Motor neuron (in vitro differentiated cells): ENCODE measurements around the gene C19orf44. TPM values are rescaled to one million over a fixed set of nuclear protein-coding genes. Genes with fewer than 3 reads are reported as not detected.
A peak's percentile ranks its signal among the peaks of the same experiment; 100 is the strongest.
"Not testable (repeated sequence)": the region's sequence is repeated elsewhere in the genome, so short reads cannot be mapped to it uniquely, and the experiment has no call there.

Experiments
- ATAC-seq, 8 experiments: fragments of 200-7000 bp; cut with Tn5 transposase; replicated peaks in 6 of 8; 2 replicates each; pipeline ENCODE4 v1.8.0; 2021; ENCODE audit warnings: mild to moderate bottlenecking in 8 of 8, moderate library complexity in 8 of 8
- H3K27ac ChIP-seq, 2 donors: fragments of 250-450 bp; sonication (Bioruptor Pico); 2 replicates each; pipeline ENCODE4 v1.9.0; 2021; ENCODE audit warnings: antibody characterized with exemption in 2 of 2, mild to moderate bottlenecking in 2 of 2, moderate library complexity in 1 of 2
- H3K4me1 ChIP-seq, 2 donors: fragments of 250-450 bp; sonication (Bioruptor Pico); replicated peaks in 1 of 2; 2 replicates each; pipeline ENCODE4 v1.6.1; 2021; ENCODE audit warnings: antibody characterized with exemption in 2 of 2, mild to moderate bottlenecking in 2 of 2, moderate library complexity in 1 of 2
- H3K4me3 ChIP-seq, 5 donors: fragments of 250-450 bp; sonication (Bioruptor Pico); 2 replicates each; pipeline ENCODE4 v1.9.0; 2021; ENCODE audit warnings: antibody characterized with exemption in 5 of 5, mild to moderate bottlenecking in 5 of 5, moderate library complexity in 4 of 5
- WGBS, 10 experiments: fragments of 450-650 bp; shearing (Covaris generic); methylation state at CpG; one replicate each; pipeline ENCODE4 v1.0.0; 2022; 5-methylcytosine and 5-hydroxymethylcytosine counted together
- in situ Hi-C, 9 experiments: fragments of 400-800 bp; cut with MboI; loops; one replicate each; pipeline ENCODE4 v1.15.0; 2021; ENCODE audit warnings: low sequenced_read_pairs in 9 of 9, low pct_unique_long_range_greater_than_20kb in 2 of 9; ENCODE audit not compliant: unreplicated experiment in 9 of 9
- total RNA-seq, 8 experiments: library from RNA; unstranded; fragments of 300-600 nt; gene quantifications; 2 replicates each; pipeline versions ENCODE4 v1.2.3 to v1.2.4, GENCODE V29; 2022

Gene C19orf44
- total RNA-seq, 8 experiments from 2014 or later = 2.7 to 17.2 (median 5.0) TPM

DNA sequence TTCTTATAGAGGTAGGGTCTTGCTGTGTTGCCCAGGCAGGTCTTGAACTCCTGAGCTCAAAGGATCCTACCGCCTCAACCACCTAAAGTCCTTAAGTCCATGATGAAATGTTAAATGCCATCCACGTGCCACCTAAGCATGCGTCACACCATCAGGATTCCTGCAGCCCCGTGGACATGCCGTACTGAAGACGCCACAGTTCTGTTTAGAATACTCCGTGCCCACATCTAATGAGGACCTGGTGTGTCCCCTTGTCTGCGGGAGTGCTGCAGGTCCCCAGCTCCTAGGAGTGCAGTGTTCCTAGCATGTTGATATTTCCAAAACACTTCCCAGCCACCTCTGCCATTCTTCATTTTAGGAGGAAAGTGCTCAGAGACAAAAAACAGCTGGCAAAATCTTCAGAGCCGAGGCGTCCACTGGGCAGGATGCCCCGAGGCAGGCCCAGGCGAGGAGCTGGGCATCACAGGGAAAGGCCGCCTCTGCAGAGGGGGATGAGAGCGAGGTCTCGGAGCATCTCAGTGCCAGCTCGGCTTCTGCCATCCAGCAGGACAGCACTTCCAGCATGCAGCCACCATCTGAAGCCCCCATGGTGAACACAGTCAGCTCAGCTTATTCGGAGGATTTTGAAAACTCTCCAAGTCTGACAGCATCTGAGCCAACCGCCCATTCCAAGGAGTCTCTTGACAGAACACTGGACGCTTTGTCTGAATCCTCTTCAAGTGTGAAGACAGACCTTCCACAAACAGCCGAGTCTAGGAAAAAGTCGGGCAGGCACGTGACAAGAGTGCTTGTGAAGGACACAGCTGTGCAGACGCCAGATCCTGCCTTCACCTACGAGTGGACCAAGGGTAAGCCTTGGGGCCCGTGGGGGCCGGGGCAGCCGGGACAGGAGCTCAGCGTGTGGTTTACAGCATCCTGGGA is 13.2 kb downstream of the C19orf44 start:
- Histone ChIP-seq H3K27ac (no peak overlapping the region), H3K4me3 (no peak overlapping the region), H3K4me1 (no peaks in the 10 kb centered on the region)
- no peak for ATAC-seq
- in situ Hi-C loops = no loop called here
- WGBS, 10 experiments = 85 to 97% (median 94%) methylated on average over 3 to 9 of the region's 28 CpGs; no CpG with 5 or more reads in 6 of the 10 experiments

GRCh38 chr19:16512611-16513010 is 16.4 kb downstream of the C19orf44 start:
- in situ Hi-C loops, H3K27ac ChIP-seq, ATAC-seq, H3K4me3 ChIP-seq, H3K4me1 ChIP-seq: not testable (repeated sequence)
- WGBS, 10 experiments = 83 to 100% (median 93%) methylated on average over 3 to 8 of the region's 10 CpGs; no CpG with 5 or more reads in 2 of the 10 experiments

GRCh38 chr19:16514383-16515019 is 18.3 kb downstream of the C19orf44 start:
- WGBS, 10 experiments = 70 to 100% (median 92%) methylated on average over 2 to 6 of the region's 24 CpGs; no CpG with 5 or more reads in 6 of the 10 experiments
- ATAC-seq = peak in 2 of 8 experiments; percentile 6 to 36
- Histone ChIP-seq H3K27ac (no peak overlapping the region), H3K4me3 (no peak overlapping the region), H3K4me1 (no peaks in the 10 kb centered on the region)
- in situ Hi-C loops = no loop called here

DNA sequence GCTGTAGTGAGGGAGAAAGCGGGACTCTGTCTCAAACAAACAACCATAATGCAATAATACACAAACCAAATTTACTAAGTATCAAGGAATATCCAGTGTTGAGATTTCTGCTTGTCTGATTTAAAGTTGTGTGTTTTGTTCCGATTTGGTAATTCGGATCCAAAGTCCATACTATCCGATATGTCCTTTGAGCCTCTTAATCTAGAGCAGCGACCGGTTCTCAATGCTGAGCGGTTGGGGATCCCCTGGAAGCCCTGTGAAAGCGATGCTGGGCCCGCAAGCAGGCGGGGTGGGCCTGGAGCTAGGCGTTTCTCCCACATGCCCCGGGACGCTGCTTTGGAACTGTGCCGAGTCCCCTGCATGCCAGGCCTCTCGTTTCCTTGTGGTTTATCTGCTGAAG is 20.2 kb downstream of the C19orf44 start:
- no peak overlapping the region for H3K27ac ChIP-seq
- no peak overlapping the region for H3K4me3 ChIP-seq
- in situ Hi-C loops = no loop called here
- 80 to 100% (median 95%) methylated on average over 1 to 12 of the region's 15 CpGs; no CpG with 5 or more reads in 4 of the 10 experiments for WGBS, 10 experiments
- H3K4me1 ChIP-seq = no peaks in the 10 kb centered on the region
- no peak for ATAC-seq

GRCh38 chr19:16516923-16517610 is 20.9 kb downstream of the C19orf44 start:
- Histone ChIP-seq H3K4me1 (no peaks in the 10 kb centered on the region), H3K27ac (no peak overlapping the region), H3K4me3 (no peak overlapping the region)
- peak in 5 of 8 experiments; percentile 2 to 8 (median 3) for ATAC-seq
- in situ Hi-C loops = no loop called here
- WGBS, 10 experiments = 87 to 100% (median 100%) methylated on average over 1 to 7 of the region's 14 CpGs; no CpG with 5 or more reads in 5 of the 10 experiments

DNA sequence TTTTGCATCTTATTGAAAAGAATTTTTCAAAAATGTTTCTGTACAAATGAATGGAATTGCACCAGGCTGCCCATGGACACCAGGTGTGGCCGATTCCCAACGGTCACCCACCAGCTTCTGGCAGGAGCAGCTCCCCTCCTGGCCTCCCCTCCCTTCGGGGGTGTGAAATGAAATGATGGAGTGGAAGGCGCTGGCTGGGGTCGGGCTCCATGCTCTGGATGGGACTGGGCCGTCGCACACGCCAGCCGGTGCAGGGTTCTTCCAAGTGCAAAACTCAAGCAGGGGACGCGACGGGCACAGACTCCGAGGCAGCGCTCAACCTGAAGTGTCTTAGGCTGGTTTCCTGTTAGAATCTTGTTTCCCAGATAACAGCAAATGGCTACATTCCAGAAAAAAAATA is 21.9 kb downstream of the C19orf44 start:
- no peak for ATAC-seq
- H3K4me3 ChIP-seq = no peak overlapping the region
- no peak overlapping the region for H3K27ac ChIP-seq
- no peaks in the 10 kb centered on the region for H3K4me1 ChIP-seq
- 73 to 95% (median 89%) methylated on average over 3 to 12 of the region's 14 CpGs; no CpG with 5 or more reads in 3 of the 10 experiments for WGBS, 10 experiments
- in situ Hi-C loops = no loop called here

DNA sequence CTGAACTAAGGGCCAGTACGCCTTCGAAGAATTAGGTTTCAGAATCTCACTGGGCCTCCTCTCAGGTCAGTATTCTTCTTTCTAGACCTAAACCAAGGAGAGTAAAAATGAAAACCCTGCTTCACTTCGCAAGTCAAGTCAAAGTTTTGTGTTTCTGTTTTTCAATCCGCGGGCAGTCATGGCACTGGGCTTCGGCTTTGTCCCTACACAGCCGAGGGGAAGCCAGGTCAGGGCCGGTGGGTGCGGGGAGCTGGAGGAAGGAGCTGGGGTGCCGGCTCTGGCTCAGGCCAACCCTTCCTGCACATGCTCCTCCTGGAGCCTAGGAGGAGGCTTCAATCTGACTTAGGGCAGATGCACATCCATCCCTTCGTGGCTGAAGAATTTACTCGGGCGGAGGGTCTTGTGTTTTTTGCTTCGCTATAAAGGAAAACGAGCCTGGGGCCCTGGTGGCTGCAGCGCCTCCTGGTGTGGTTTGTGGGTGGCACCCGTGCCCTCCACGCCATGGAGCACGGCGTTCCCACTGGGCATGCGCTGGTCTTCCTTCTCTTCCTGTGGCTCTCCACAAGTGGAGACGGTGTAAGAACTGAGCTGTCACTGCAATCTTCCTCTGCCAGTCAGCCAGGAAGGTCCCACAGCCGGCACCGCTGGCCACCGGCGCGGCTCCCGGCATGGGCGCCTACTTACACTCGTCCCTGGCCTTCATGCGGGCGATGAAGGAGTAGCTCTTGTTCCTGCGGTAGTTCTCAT is 22.5 kb downstream of the C19orf44 start:
- ATAC-seq = peak in 5 of 8 experiments; percentile 4 to 15 (median 11)
- in situ Hi-C loops = no loop called here

DNA sequence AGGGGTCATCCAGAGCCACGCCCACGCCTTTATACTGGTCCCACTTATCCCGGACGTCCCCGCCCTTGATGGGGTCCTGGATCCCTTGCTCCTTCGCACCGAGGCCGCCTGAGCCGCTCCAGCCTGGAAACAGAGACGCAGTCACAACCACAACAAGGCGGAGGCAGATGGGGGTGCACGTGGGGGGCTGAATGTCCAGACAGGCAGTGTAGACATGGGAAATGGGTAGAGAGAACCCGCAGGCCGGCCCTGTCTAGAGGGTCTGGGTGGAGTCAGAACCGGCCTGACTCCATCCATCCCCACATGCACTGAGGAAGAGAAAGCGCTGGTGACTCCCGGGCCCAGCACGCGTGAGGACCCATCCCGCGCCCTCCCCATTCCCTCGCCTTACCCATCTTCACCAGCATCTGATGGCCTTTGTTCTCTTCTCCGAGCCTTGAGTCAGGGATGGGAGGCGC is 23.1 kb downstream of the C19orf44 start:
- in situ Hi-C loops = no loop called here
- WGBS, 10 experiments = 85 to 100% (median 93%) methylated on average over 1 to 7 of the region's 24 CpGs; no CpG with 5 or more reads in 4 of the 10 experiments
- H3K27ac ChIP-seq = no peak overlapping the region
- H3K4me1 ChIP-seq = no peaks in the 10 kb centered on the region
- peak in 5 of 8 experiments; percentile 9 to 23 (median 14) for ATAC-seq
- no peak overlapping the region for H3K4me3 ChIP-seq

More for the DNA sequence above, 22.5 kb downstream of the C19orf44 start:
- H3K4me3 ChIP-seq = no peak overlapping the region
- no peaks in the 10 kb centered on the region for H3K4me1 ChIP-seq
- WGBS, 10 experiments = 90 to 100% (median 92%) methylated on average over 2 to 14 of the region's 33 CpGs; no CpG with 5 or more reads in 3 of the 10 experiments
- no peak overlapping the region for H3K27ac ChIP-seq

DNA sequence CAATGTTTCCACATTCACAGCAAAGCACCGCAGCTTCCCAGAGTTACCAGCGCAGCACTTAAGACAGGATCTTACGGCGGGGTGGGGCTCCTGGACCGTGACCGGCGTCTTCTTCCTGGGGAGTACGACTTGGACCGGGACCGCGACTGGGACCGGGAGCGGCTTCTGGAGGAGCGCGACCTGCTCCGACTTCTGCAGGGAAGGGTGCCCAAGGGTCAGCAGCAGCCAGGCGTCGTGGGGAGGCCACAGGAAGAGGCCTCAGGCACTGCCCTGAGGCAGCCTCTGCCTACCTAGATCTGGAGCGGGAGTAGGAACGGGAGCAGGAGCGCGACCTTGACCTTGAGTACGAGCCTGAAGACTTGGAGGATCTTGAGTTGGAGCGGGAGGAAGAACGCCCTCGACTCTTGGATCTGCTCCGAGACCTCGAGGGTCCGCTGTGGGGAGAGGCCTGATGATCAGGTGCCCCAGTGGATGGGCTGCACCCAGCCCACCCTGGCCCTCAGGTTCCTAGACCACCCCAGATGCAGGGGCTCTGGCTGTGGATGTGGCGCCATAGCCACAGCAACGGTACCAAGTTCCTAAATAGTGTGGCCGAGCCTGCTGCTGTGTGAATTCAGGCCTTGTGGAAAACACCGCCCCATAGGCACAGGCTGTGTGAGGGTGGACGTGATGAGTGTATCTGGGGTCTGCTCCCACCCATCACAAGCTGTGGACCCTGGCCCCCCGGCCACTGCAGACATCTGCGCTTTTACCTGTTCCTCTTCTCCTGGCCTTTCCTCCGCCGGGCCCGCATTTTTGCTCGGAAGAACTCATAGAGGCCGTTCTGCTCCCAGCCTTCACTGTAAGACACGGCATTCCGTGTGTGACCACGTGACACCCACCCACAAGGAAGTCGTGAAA is 24.1 kb downstream of the C19orf44 start:
- peak in 1 of 8 experiments; percentile 12 for ATAC-seq
- in situ Hi-C loops = no loop called here
- WGBS, 10 experiments = 20 to 100% (median 92%) methylated on average over 1 to 13 of the region's 45 CpGs; no CpG with 5 or more reads in 4 of the 10 experiments
- H3K4me1 ChIP-seq = no peaks in the 10 kb centered on the region
- H3K4me3 ChIP-seq = no peak overlapping the region
- no peak overlapping the region for H3K27ac ChIP-seq

DNA sequence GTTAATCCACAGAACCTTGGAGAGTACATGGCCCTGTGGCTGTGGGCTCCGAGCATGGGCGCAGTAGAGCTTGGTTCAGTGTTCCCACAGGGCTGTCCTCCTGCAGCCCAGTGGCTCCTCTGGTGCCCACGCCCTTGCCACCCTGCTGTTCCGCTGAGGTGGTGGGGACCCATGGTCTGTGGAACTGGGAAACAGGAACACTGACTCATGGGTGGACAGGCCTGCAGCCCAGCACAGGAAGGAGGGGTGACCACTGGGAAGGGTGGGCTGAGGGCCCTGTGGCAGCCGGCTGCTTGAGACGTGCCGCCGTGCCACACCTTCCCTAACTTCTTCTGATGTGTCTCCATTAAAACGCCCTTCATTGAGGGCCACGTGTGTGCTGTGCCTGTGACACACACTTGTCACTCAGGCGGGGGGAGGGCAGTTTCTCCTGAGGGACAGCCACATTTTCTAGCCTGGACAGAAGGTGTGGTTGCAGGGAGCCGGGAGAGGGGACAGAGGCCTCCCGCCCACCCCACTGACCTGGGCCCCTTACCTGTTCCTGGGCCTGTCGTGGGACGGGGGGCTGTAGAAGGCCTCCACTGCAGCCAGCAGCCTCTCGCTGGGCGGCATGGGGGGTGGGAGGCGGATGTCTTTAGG is 24.9 kb downstream of the C19orf44 start:
- Histone ChIP-seq H3K4me1 (no peaks in the 10 kb centered on the region), H3K4me3 (no peak overlapping the region), H3K27ac (no peak overlapping the region)
- no peak for ATAC-seq
- WGBS, 10 experiments = 80 to 100% (median 94%) methylated on average over 1 to 3 of the region's 18 CpGs; no CpG with 5 or more reads in 7 of the 10 experiments
- in situ Hi-C loops = no loop called here

DNA sequence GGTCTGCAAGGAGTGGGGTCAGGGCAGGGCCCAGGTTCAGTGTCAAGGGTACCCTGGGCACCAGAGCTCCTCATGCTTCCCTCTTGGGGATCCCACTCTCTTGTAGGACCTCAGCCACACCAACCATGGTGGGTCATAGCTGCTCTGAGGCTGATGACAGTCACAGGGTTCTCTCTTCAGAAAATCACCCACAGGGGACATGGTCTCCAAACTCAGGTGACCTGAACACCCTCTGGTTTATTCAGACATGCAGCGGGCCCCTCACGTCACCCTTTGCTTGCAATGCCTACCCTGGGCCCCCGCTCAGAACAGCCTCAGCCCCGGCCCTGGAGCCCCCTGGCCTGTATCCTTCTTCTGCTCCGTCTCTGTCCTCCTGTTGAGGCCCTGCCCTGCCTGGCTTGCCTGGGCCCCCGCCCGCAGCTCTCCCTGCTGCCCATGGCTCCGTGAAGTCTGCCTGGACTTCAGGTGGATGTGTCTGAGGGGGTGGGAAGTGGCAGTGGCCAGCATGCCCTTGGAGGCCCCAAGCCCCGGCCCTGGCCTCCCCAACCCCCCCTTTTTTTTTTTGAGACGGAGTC is 25.6 kb downstream of the C19orf44 start:
- no peak overlapping the region for H3K4me3 ChIP-seq
- ATAC-seq = no peak
- in situ Hi-C loops = no loop called here
- 100% methylated on average over 2 of the region's 10 CpGs; no CpG with 5 or more reads in 9 of the 10 experiments for whole genome bisulfite sequencing, 10 experiments
- no peaks in the 10 kb centered on the region for H3K4me1 ChIP-seq
- no peak overlapping the region for H3K27ac ChIP-seq
